Mesenchymal stem cell (in vitro differentiated cells and primary cell): ENCODE measurements around the gene USP46.

Experiments used
- DNase-seq: peaks from one replicate; pipeline ENCODE4 v3.0.0-alpha.2; 2013
- H2AFZ ChIP-seq: one replicate; pipeline ENCODE4 v1.6.1; 2013; ENCODE audit warnings: low read depth, mild to moderate bottlenecking, control low read depth, inconsistent platforms, low read length, moderate library complexity
- H2AK5ac ChIP-seq: 2 replicates; pipeline ENCODE4 v1.6.1; 2013; ENCODE audit warnings: low read length, moderate library complexity, mild to moderate bottlenecking, inconsistent platforms; ENCODE audit not compliant: severe bottlenecking
- H2BK120ac ChIP-seq: one replicate; pipeline ENCODE4 v1.6.1; 2013; ENCODE audit warnings: low read depth, mild to moderate bottlenecking, inconsistent platforms, low read length, moderate library complexity
- H2BK12ac ChIP-seq, 2 experiments: one replicate each; pipeline ENCODE4 v1.6.1; 2013; ENCODE audit warnings: inconsistent platforms in 2 of 2, low read length in 2 of 2, mild to moderate bottlenecking in 2 of 2, moderate library complexity in 2 of 2, control low read depth in 1 of 2
- H2BK15ac ChIP-seq: one replicate; pipeline ENCODE4 v1.6.1; 2013; ENCODE audit warnings: mild to moderate bottlenecking, low read depth, inconsistent platforms; ENCODE audit not compliant: poor library complexity, severe bottlenecking
- H2BK5ac ChIP-seq: 2 replicates; pipeline ENCODE4 v1.6.1; 2013; ENCODE audit warnings: low read depth, mild to moderate bottlenecking, low read length, control low read depth, inconsistent platforms; ENCODE audit not compliant: poor library complexity, severe bottlenecking
- H3K14ac ChIP-seq, 2 experiments: one replicate each; pipeline ENCODE4 v1.6.1; 2013; ENCODE audit warnings: inconsistent platforms in 2 of 2, low read length in 2 of 2, control low read depth in 1 of 2, mild to moderate bottlenecking in 1 of 2, moderate library complexity in 1 of 2
- H3K18ac ChIP-seq, 2 experiments: one replicate each; pipeline ENCODE4 v1.6.1; 2013; ENCODE audit warnings: inconsistent platforms in 2 of 2, low read length in 2 of 2, control low read depth in 1 of 2, low read depth in 1 of 2, mild to moderate bottlenecking in 1 of 2
- H3K23ac ChIP-seq, 2 experiments: one replicate each; pipeline ENCODE4 v1.6.1; 2013; ENCODE audit warnings: inconsistent platforms in 2 of 2, low read length in 2 of 2, mild to moderate bottlenecking in 2 of 2, moderate library complexity in 2 of 2, control low read depth in 1 of 2
- H3K27ac ChIP-seq: 2 replicates; pipeline ENCODE4 v1.5.1; 2013; ENCODE audit warnings: mild to moderate bottlenecking, moderate library complexity, low read length, control low read depth, inconsistent platforms; ENCODE audit not compliant: poor library complexity, severe bottlenecking
- H3K27me3 ChIP-seq, 2 experiments: 2 replicates each; pipeline versions ENCODE4 v1.6.1 to v1.7.0; 2013; ENCODE audit warnings: low read length in 2 of 2, mild to moderate bottlenecking in 2 of 2, moderate library complexity in 2 of 2, control low read depth in 1 of 2, inconsistent platforms in 1 of 2; ENCODE audit not compliant: control insufficient read depth in 1 of 2, insufficient read depth in 1 of 2
- H3K36me3 ChIP-seq, 2 experiments: 2 replicates each; pipeline versions ENCODE4 v1.6.1 to v1.7.0; 2013; ENCODE audit warnings: low read length in 2 of 2, control low read depth in 1 of 2, inconsistent platforms in 1 of 2, low read depth in 1 of 2, mild to moderate bottlenecking in 1 of 2; ENCODE audit not compliant: insufficient read depth in 2 of 2, control insufficient read depth in 1 of 2
- H3K4ac ChIP-seq, 2 experiments: one replicate each; pipeline ENCODE4 v1.6.1; 2013; ENCODE audit warnings: inconsistent platforms in 2 of 2, low read length in 2 of 2, mild to moderate bottlenecking in 2 of 2, moderate library complexity in 2 of 2, control low read depth in 1 of 2, low read depth in 1 of 2
- H3K4me1 ChIP-seq: 2 replicates; pipeline ENCODE4 v1.6.1; 2013; ENCODE audit warnings: low read depth, low read length, control low read depth; ENCODE audit not compliant: control insufficient read depth, insufficient read depth
- H3K4me2 ChIP-seq: 2 replicates; pipeline ENCODE4 v1.6.1; 2013; ENCODE audit warnings: low read length, mild to moderate bottlenecking, inconsistent platforms; ENCODE audit not compliant: poor library complexity, severe bottlenecking
- H3K4me3 ChIP-seq, 2 experiments: 2 replicates each; pipeline versions ENCODE4 v1.5.1 to v1.7.0; 2013; ENCODE audit warnings: low read length in 2 of 2, mild to moderate bottlenecking in 2 of 2, control low read depth in 1 of 2, low read depth in 1 of 2; ENCODE audit not compliant: insufficient read depth in 1 of 2
- H3K79me1 ChIP-seq: replicated peaks from 2 replicates; pipeline ENCODE4 v1.6.1; 2013; ENCODE audit warnings: mild to moderate bottlenecking, control low read depth, low read length, inconsistent platforms; ENCODE audit not compliant: poor library complexity, severe bottlenecking
- H3K9ac ChIP-seq: 2 replicates; pipeline ENCODE4 v1.7.0; 2013; ENCODE audit warnings: mild to moderate bottlenecking, low read length, moderate library complexity
- H3K9me3 ChIP-seq: 2 replicates; pipeline ENCODE4 v1.7.0; 2013; ENCODE audit warnings: mild to moderate bottlenecking, low read length; ENCODE audit not compliant: control insufficient read depth
- H4K8ac ChIP-seq: one replicate; pipeline ENCODE4 v1.6.1; 2013; ENCODE audit warnings: inconsistent platforms, mild to moderate bottlenecking, low read length, moderate library complexity
- H4K91ac ChIP-seq: one replicate; pipeline ENCODE4 v1.6.1; 2013; ENCODE audit warnings: mild to moderate bottlenecking, low read length, inconsistent platforms
- WGBS: methylation state at CpG from one replicate; pipeline ENCODE4 v1.1.7; 2013; ENCODE audit warnings: mixed read lengths; 5-methylcytosine and 5-hydroxymethylcytosine counted together

USP46 gene

GRCh38 chr4:52685316-52685715, 26.2 kb upstream of the USP46 start:
- no peaks in the 10 kb centered on the region for H3K79me1 ChIP-seq
- H3K36me3 ChIP-seq, result no peaks in the 10 kb centered on the region
- H3K4ac ChIP-seq, result no peak overlapping the region
- H4K91ac ChIP-seq, result no peak overlapping the region
- H3K4me1 ChIP-seq, result no peaks in the 10 kb centered on the region
- DNase-seq, result no peak
- H3K27ac ChIP-seq, result no peak overlapping the region
- no peak overlapping the region for H3K4me3 ChIP-seq
- no peak overlapping the region for H2BK120ac ChIP-seq
- no peak overlapping the region for H2BK15ac ChIP-seq
- 98% methylated on average over 6 of the region's 6 CpGs for WGBS
- H3K9ac ChIP-seq, result no peak overlapping the region
- no peak overlapping the region for H2BK5ac ChIP-seq
- H3K4me2 ChIP-seq, result no peak overlapping the region
- no peak overlapping the region for H2AK5ac ChIP-seq
- no peak overlapping the region for H2AFZ ChIP-seq
- no peak overlapping the region for H3K18ac ChIP-seq
- H3K23ac ChIP-seq, result no peak overlapping the region
- H3K9me3 ChIP-seq, result no peaks in the 10 kb centered on the region
- H4K8ac ChIP-seq, result no peak overlapping the region
- H3K27me3 ChIP-seq, result no peaks in the 10 kb centered on the region
- H2BK12ac ChIP-seq, result no peak overlapping the region
- H3K14ac ChIP-seq, result no peak overlapping the region

- Histone ChIP-seq H2AFZ (no peak overlapping the region), H3K14ac (no peak overlapping the region), H2BK120ac (no peak overlapping the region), H3K9me3 (no peaks in the 10 kb centered on the region), H3K4me3 (no peak overlapping the region), H3K27me3 (no peaks in the 10 kb centered on the region), H2AK5ac (no peak overlapping the region), H3K4me2 (no peak overlapping the region), H3K4me1 (no peaks in the 10 kb centered on the region), H3K79me1 (no peaks in the 10 kb centered on the region), H3K4ac (no peak overlapping the region), H3K23ac (no peak overlapping the region), H2BK15ac (no peak overlapping the region), H2BK12ac (no peak overlapping the region), H4K8ac (no peak overlapping the region), H3K18ac (no peak overlapping the region), H2BK5ac (no peak overlapping the region), H3K9ac (no peak overlapping the region), H3K27ac (no peak overlapping the region), H4K91ac (no peak overlapping the region), H3K36me3 (no peaks in the 10 kb centered on the region)
- DNase-seq, result no peak
- no CpG with 5 or more reads among the region's 1 CpG for WGBS
These were observed 25.8 kb upstream of the USP46 start for GRCh38 chr4:52684896-52685295.

GRCh38 chr4:52680381-52680780, 21.3 kb upstream of the USP46 start:
- Histone ChIP-seq H2BK5ac (no peak overlapping the region), H2AFZ (no peak overlapping the region), H2BK12ac (no peak overlapping the region), H3K9me3 (no peaks in the 10 kb centered on the region), H4K91ac (no peak overlapping the region), H4K8ac (no peak overlapping the region), H3K27ac (no peak overlapping the region), H3K4me2 (no peak overlapping the region), H3K27me3 (no peaks in the 10 kb centered on the region), H3K4me1 (no peaks in the 10 kb centered on the region), H2BK15ac (no peak overlapping the region), H3K36me3 (no peaks in the 10 kb centered on the region), H3K4me3 (no peak overlapping the region), H3K14ac (no peak overlapping the region), H3K18ac (no peak overlapping the region), H3K79me1 (no peaks in the 10 kb centered on the region), H3K9ac (no peak overlapping the region), H2BK120ac (no peak overlapping the region), H2AK5ac (no peak overlapping the region), H3K23ac (no peak overlapping the region), H3K4ac (no peak overlapping the region)
- DNase-seq, result no peak
- 80% methylated on average over 1 of the region's 2 CpGs for WGBS

- Histone ChIP-seq H3K18ac (no peak overlapping the region), H2BK15ac (no peak overlapping the region), H2AK5ac (no peak overlapping the region)
These were observed 17.4 kb upstream of the USP46 start for GRCh38 chr4:52676536-52676935.

More at GRCh38 chr4:52676536-52676935, 17.4 kb upstream of the USP46 start:
- Histone ChIP-seq H3K4me3 (no peak overlapping the region), H3K4ac (no peak overlapping the region), H3K27ac (no peak overlapping the region), H3K9me3 (no peaks in the 10 kb centered on the region), H2BK5ac (no peak overlapping the region), H2BK120ac (no peak overlapping the region), H3K9ac (no peak overlapping the region), H3K4me2 (no peak overlapping the region), H4K91ac (no peak overlapping the region), H3K79me1 (no peaks in the 10 kb centered on the region), H3K23ac (no peak overlapping the region), H3K36me3 (no peaks in the 10 kb centered on the region), H4K8ac (no peak overlapping the region), H2BK12ac (no peak overlapping the region), H3K14ac (no peak overlapping the region), H3K27me3 (no peaks in the 10 kb centered on the region), H2AFZ (no peak overlapping the region), H3K4me1 (no peaks in the 10 kb centered on the region)
- no peak for DNase-seq
- WGBS, result 86% methylated on average over 1 of the region's 1 CpG
